ENCODE measurements around the gene TIFAB.

TIFAB gene

GRCh38 chr5:135456238-135457099, 4.3 kb upstream of the TIFAB start:
- H3K9me3 ChIP-seq (ENCODE audit: control insufficient read depth, insufficient read depth, low read length), result no peaks in the 10 kb centered on the region
- no peak overlapping the region for H3K9ac ChIP-seq (ENCODE audit: low read depth, low read length)
- no peaks in the 10 kb centered on the region for H3K36me3 ChIP-seq (ENCODE audit: control insufficient read depth, insufficient read depth, low read length)
- peaks cover 44% of the 10 kb centered on the region for H3K27me3 ChIP-seq (ENCODE audit: control insufficient read depth, insufficient read depth, low read length)
- H3K27ac ChIP-seq (ENCODE audit: low read depth, low read length), result no peak overlapping the region
- no peak overlapping the region for H3K4me3 ChIP-seq (ENCODE audit: low read depth, low read length)
- H3K4me1 ChIP-seq (ENCODE audit: control insufficient read depth, insufficient read depth, low read length), result no peaks in the 10 kb centered on the region

- no peak overlapping the region for H3K4me3 ChIP-seq (ENCODE audit: low read depth, low read length)
- H3K4me1 ChIP-seq (ENCODE audit: control insufficient read depth, insufficient read depth, low read length), result no peaks in the 10 kb centered on the region
- no peak overlapping the region for H3K9ac ChIP-seq (ENCODE audit: low read depth, low read length)
- no peaks in the 10 kb centered on the region for H3K9me3 ChIP-seq (ENCODE audit: control insufficient read depth, insufficient read depth, low read length)
- no peaks in the 10 kb centered on the region for H3K36me3 ChIP-seq (ENCODE audit: control insufficient read depth, insufficient read depth, low read length)
- H3K27ac ChIP-seq (ENCODE audit: low read depth, low read length), result no peak overlapping the region
- H3K27me3 ChIP-seq (ENCODE audit: control insufficient read depth, insufficient read depth, low read length), result peaks cover 38% of the 10 kb centered on the region
These were observed 3.7 kb upstream of the TIFAB start for GRCh38 chr5:135455876-135456237.

- H3K27me3 ChIP-seq (ENCODE audit: control insufficient read depth, insufficient read depth, low read length), result peaks cover 33% of the 10 kb centered on the region
- no peaks in the 10 kb centered on the region for H3K4me1 ChIP-seq (ENCODE audit: control insufficient read depth, insufficient read depth, low read length)
- no peak overlapping the region for H3K9ac ChIP-seq (ENCODE audit: low read depth, low read length)
- no peaks in the 10 kb centered on the region for H3K9me3 ChIP-seq (ENCODE audit: control insufficient read depth, insufficient read depth, low read length)
- no peaks in the 10 kb centered on the region for H3K36me3 ChIP-seq (ENCODE audit: control insufficient read depth, insufficient read depth, low read length)
- H3K4me3 ChIP-seq (ENCODE audit: low read depth, low read length), result no peak overlapping the region
- H3K27ac ChIP-seq (ENCODE audit: low read depth, low read length), result no peak overlapping the region
These were observed 2.8 kb upstream of the TIFAB start for GRCh38 chr5:135454946-135455345.

- Histone ChIP-seq H3K9ac (ENCODE audit: low read depth, low read length) (no peak overlapping the region), H3K27me3 (ENCODE audit: control insufficient read depth, insufficient read depth, low read length) (peaks cover 21% of the 10 kb centered on the region), H3K9me3 (ENCODE audit: control insufficient read depth, insufficient read depth, low read length) (no peaks in the 10 kb centered on the region), H3K4me3 (ENCODE audit: low read depth, low read length) (no peak overlapping the region), H3K36me3 (ENCODE audit: control insufficient read depth, insufficient read depth, low read length) (no peaks in the 10 kb centered on the region), H3K27ac (ENCODE audit: low read depth, low read length) (no peak overlapping the region), H3K4me1 (ENCODE audit: control insufficient read depth, insufficient read depth, low read length) (no peaks in the 10 kb centered on the region)
These were observed 1.5 kb upstream of the TIFAB start for GRCh38 chr5:135453613-135454012.

GRCh38 chr5:135451581-135452320, 400 bp downstream of the TIFAB start:
- H3K27me3 ChIP-seq (ENCODE audit: control insufficient read depth, insufficient read depth, low read length), result peaks cover 8% of the 10 kb centered on the region
- H3K36me3 ChIP-seq (ENCODE audit: control insufficient read depth, insufficient read depth, low read length), result no peaks in the 10 kb centered on the region
- peaks cover 4% of the 10 kb centered on the region for H3K4me1 ChIP-seq (ENCODE audit: control insufficient read depth, insufficient read depth, low read length)
- H3K9me3 ChIP-seq (ENCODE audit: control insufficient read depth, insufficient read depth, low read length), result no peaks in the 10 kb centered on the region
- H3K4me3 ChIP-seq (ENCODE audit: low read depth, low read length), result no peak overlapping the region
- no peak overlapping the region for H3K27ac ChIP-seq (ENCODE audit: low read depth, low read length)
- H3K9ac ChIP-seq (ENCODE audit: low read depth, low read length), result no peak overlapping the region

- H3K4me3 ChIP-seq (ENCODE audit: low read depth, low read length), result no peak overlapping the region
- H3K27me3 ChIP-seq (ENCODE audit: control insufficient read depth, insufficient read depth, low read length), result peaks cover 5% of the 10 kb centered on the region; the same call in 1 of the 2 replicates
- no peak overlapping the region for H3K9ac ChIP-seq (ENCODE audit: low read depth, low read length)
- H3K9me3 ChIP-seq (ENCODE audit: control insufficient read depth, insufficient read depth, low read length), result no peaks in the 10 kb centered on the region
- H3K4me1 ChIP-seq (ENCODE audit: control insufficient read depth, insufficient read depth, low read length), result peaks cover 4% of the 10 kb centered on the region
- H3K27ac ChIP-seq (ENCODE audit: low read depth, low read length), result no peak overlapping the region
- H3K36me3 ChIP-seq (ENCODE audit: control insufficient read depth, insufficient read depth, low read length), result no peaks in the 10 kb centered on the region
These were observed 1.2 kb downstream of the TIFAB start for GRCh38 chr5:135450952-135451351.

- Histone ChIP-seq H3K9ac (ENCODE audit: low read depth, low read length) (no peak overlapping the region), H3K27me3 (ENCODE audit: control insufficient read depth, insufficient read depth, low read length) (no peaks in the 10 kb centered on the region), H3K27ac (ENCODE audit: low read depth, low read length) (no peak overlapping the region), H3K4me3 (ENCODE audit: low read depth, low read length) (no peak overlapping the region), H3K4me1 (ENCODE audit: control insufficient read depth, insufficient read depth, low read length) (peaks cover 4% of the 10 kb centered on the region), H3K9me3 (ENCODE audit: control insufficient read depth, insufficient read depth, low read length) (no peaks in the 10 kb centered on the region), H3K36me3 (ENCODE audit: control insufficient read depth, insufficient read depth, low read length) (no peaks in the 10 kb centered on the region)
These were observed 1.8 kb downstream of the TIFAB start for GRCh38 chr5:135450336-135450735.

- no peaks in the 10 kb centered on the region for H3K27me3 ChIP-seq (ENCODE audit: control insufficient read depth, insufficient read depth, low read length)
- no peaks in the 10 kb centered on the region for H3K36me3 ChIP-seq (ENCODE audit: control insufficient read depth, insufficient read depth, low read length)
- no peak overlapping the region for H3K27ac ChIP-seq (ENCODE audit: low read depth, low read length)
- H3K4me3 ChIP-seq (ENCODE audit: low read depth, low read length), result no peak overlapping the region
- no peaks in the 10 kb centered on the region for H3K9me3 ChIP-seq (ENCODE audit: control insufficient read depth, insufficient read depth, low read length)
- H3K9ac ChIP-seq (ENCODE audit: low read depth, low read length), result no peak overlapping the region
- peaks cover 4% of the 10 kb centered on the region for H3K4me1 ChIP-seq (ENCODE audit: control insufficient read depth, insufficient read depth, low read length)
These were observed 2.5 kb downstream of the TIFAB start for GRCh38 chr5:135449644-135450043.

- no peak overlapping the region for H3K4me3 ChIP-seq (ENCODE audit: low read depth, low read length)
- H3K9me3 ChIP-seq (ENCODE audit: control insufficient read depth, insufficient read depth, low read length), result no peaks in the 10 kb centered on the region
- no peak overlapping the region for H3K9ac ChIP-seq (ENCODE audit: low read depth, low read length)
- H3K27me3 ChIP-seq (ENCODE audit: control insufficient read depth, insufficient read depth, low read length), result no peaks in the 10 kb centered on the region
- no peaks in the 10 kb centered on the region for H3K36me3 ChIP-seq (ENCODE audit: control insufficient read depth, insufficient read depth, low read length)
- H3K27ac ChIP-seq (ENCODE audit: low read depth, low read length), result no peak overlapping the region
- H3K4me1 ChIP-seq (ENCODE audit: control insufficient read depth, insufficient read depth, low read length), result peaks cover 4% of the 10 kb centered on the region
These were observed 3.2 kb downstream of the TIFAB start for GRCh38 chr5:135448791-135449507.

GRCh38 chr5:135448071-135448739, 3.9 kb downstream of the TIFAB start:
- H3K4me3 ChIP-seq (ENCODE audit: low read depth, low read length), result no peak overlapping the region
- H3K9me3 ChIP-seq (ENCODE audit: control insufficient read depth, insufficient read depth, low read length), result no peaks in the 10 kb centered on the region
- H3K27me3 ChIP-seq (ENCODE audit: control insufficient read depth, insufficient read depth, low read length), result no peaks in the 10 kb centered on the region
- no peak overlapping the region for H3K27ac ChIP-seq (ENCODE audit: low read depth, low read length)
- peaks cover 4% of the 10 kb centered on the region for H3K4me1 ChIP-seq (ENCODE audit: control insufficient read depth, insufficient read depth, low read length)
- no peak overlapping the region for H3K9ac ChIP-seq (ENCODE audit: low read depth, low read length)
- H3K36me3 ChIP-seq (ENCODE audit: control insufficient read depth, insufficient read depth, low read length), result no peaks in the 10 kb centered on the region
